Spleen (tissue), 11 donors: Measurements from ENCODE around the gene LAMC3. TPM values are rescaled to one million over a fixed set of nuclear protein-coding genes. Genes with fewer than 3 reads are reported as not detected.
A peak's percentile ranks its signal among the peaks of the same experiment; 100 is the strongest.

Experiments used
- DNase-seq: peaks from one replicate; pipeline ENCODE4 v3.0.0-alpha.2; 2020
- H3K27ac ChIP-seq, 8 donors: fragments of 200-600 bp; sonication (generic) in 7 of 8; 1 replicate in 4 of 8; 2 replicates in 4 of 8; pipeline versions ENCODE4 v1.5.0 to v1.8.0; 2016 to 2021; ENCODE audit warnings: inconsistent platforms in 4 of 8, mild to moderate bottlenecking in 4 of 8, moderate library complexity in 1 of 8
- H3K27me3 ChIP-seq, 7 donors: fragments of 200-600 bp; sonication (generic) in 6 of 7; replicated peaks in 1 of 7; 1 replicate in 4 of 7; 2 replicates in 3 of 7; pipeline versions ENCODE4 v1.5.0 to v1.8.0; 2016 to 2021; ENCODE audit warnings: inconsistent platforms in 3 of 7, mild to moderate bottlenecking in 1 of 7
- H3K36me3 ChIP-seq, 6 donors: fragments of 200-600 bp; sonication (generic) in 5 of 6; 1 replicate in 4 of 6; 2 replicates in 2 of 6; pipeline versions ENCODE4 v1.5.0 to v1.8.0; 2016 to 2021; ENCODE audit warnings: inconsistent platforms in 2 of 6
- H3K4me1 ChIP-seq, 6 donors: fragments of 200-600 bp; sonication (generic) in 5 of 6; 1 replicate in 3 of 6; 2 replicates in 3 of 6; pipeline versions ENCODE4 v1.5.0 to v1.8.0; 2016 to 2021; ENCODE audit warnings: inconsistent platforms in 3 of 6
- H3K4me3 ChIP-seq, 8 donors: fragments of 200-600 bp; sonication (generic) in 7 of 8; 1 replicate in 4 of 8; 2 replicates in 4 of 8; pipeline versions ENCODE4 v1.5.0 to v1.8.0; 2016 to 2021; ENCODE audit warnings: inconsistent platforms in 4 of 8, mild to moderate bottlenecking in 4 of 8, moderate library complexity in 2 of 8
- H3K9me3 ChIP-seq, 8 donors: fragments of 200-600 bp; sonication (generic) in 7 of 8; 1 replicate in 4 of 8; 2 replicates in 4 of 8; pipeline versions ENCODE4 v1.5.0 to v1.8.0; 2016 to 2021; ENCODE audit warnings: inconsistent platforms in 4 of 8
- CTCF ChIP-seq, 11 experiments: fragments of 200-600 bp in 7 of 11; fragments of 450-650 bp in 4 of 11; sonication (generic) in 4 of 11; IDR thresholded peaks in 8 of 11; conservative IDR thresholded peaks in 3 of 11; 1 replicate in 7 of 11; 2 replicates in 4 of 11; pipeline versions ENCODE4 v1.4.0 to v1.8.0; 2016 to 2021; ENCODE audit warnings: antibody characterized with exemption in 11 of 11, inconsistent platforms in 4 of 11, mild to moderate bottlenecking in 1 of 11
- POLR2A ChIP-seq, 3 donors: fragments of 450-650 bp; IDR thresholded peaks; one replicate each; pipeline ENCODE4 v1.5.1; 2017; ENCODE audit warnings: antibody characterized with exemption in 3 of 3, mild to moderate bottlenecking in 1 of 3
- POLR2AphosphoS5 ChIP-seq, 3 donors: sonication (generic); formaldehyde crosslinking; IDR thresholded peaks; one replicate each; pipeline ENCODE4 v1.5.1; 2017; ENCODE audit warnings: antibody characterized with exemption in 3 of 3
- WGBS, 5 donors: extraction: QIAGEN DNeasy Blood & Tissue Kit in 3 of 5; methylation state at CpG; one replicate each; pipeline versions ENCODE4 v1.1.5 to v1.1.7; 2013 to 2018; 5-methylcytosine and 5-hydroxymethylcytosine counted together
- intact Hi-C: fragments of 100-400 bp; cut with DNase I; formaldehyde crosslinking; loops from one replicate; pipeline ENCODE4 v1.15.0; 2023; ENCODE audit warnings: low total_unique reads
- polyA plus RNA-seq, 3 donors: library from polyadenylated mRNA; stranded (reverse); fragments of 200-250 nt; gene quantifications; one replicate each; pipeline ENCODE4 v1.2.1, GENCODE V29; 2013
- total RNA-seq, 7 donors: library from RNA; depleted of rRNA in 3 of 7; stranded (reverse); fragments of >200 nt in 3 of 7; fragmentation: NEBNext Ultra II Directional in 4 of 7; extraction: Animal tissue kit (Norgen Biotek cat#: 25700) in 4 of 7; gene quantifications; one replicate each; pipeline versions ENCODE4 v1.1.0 to v1.2.1, GENCODE V29; 2016 to 2021
- donor health status: healthy with polysubstance abuse.
- donor health status: DM: no; HTN: no; CAD: no; lungs with moderate emphysema.
- donor health status: DM: no; HTN: no; CAD: no.
- donor health status: Bipolar disorder and iron deficiency.
- donor health status: healthy.
- donor health status: DM: no; HTN: no; CAD: no.
- donor health status: DM: yes; HTN: yes; CAD: no.

The LAMC3 gene
- total and polyA plus RNA-seq, 10 donors, result 9.1 to 79.5 (median 34.6) TPM

- H3K9me3 ChIP-seq, result no peaks in the 10 kb centered on the region
- peaks cover 0 to 6% (median 0%) of the 10 kb centered on the region in 6 donors for H3K4me1 ChIP-seq
- H3K27ac ChIP-seq, result peak overlapping the region in 2 of 8 donors; percentile 7 to 10
- DNase-seq, result no peak
- intact Hi-C loops, result no loop called here
- H3K36me3 ChIP-seq, result no peaks in the 10 kb centered on the region
- peaks cover 0 to 19% (median 0%) of the 10 kb centered on the region in 7 donors for H3K27me3 ChIP-seq
- TF ChIP-seq POLR2AphosphoS5 (IDR thresholded peaks at IDR 0.05) (no peak), POLR2A (IDR thresholded peaks at IDR 0.05) (no peak), CTCF (IDR thresholded peaks at IDR 0.05 in 8 of 11, conservative IDR thresholded peaks at IDR 0.05 in 3 of 11) (no peak)
- H3K4me3 ChIP-seq, result no peak overlapping the region
- WGBS, 5 donors, result 79 to 88% (median 87%) methylated on average over 7 of the region's 7 CpGs
These were observed 12.8 kb downstream of the LAMC3 start for GRCh38 chr9:131021785-131022184.

GRCh38 chr9:131024978-131025868 lies 16.2 kb downstream of the LAMC3 start:
- Histone ChIP-seq H3K36me3 (no peaks in the 10 kb centered on the region), H3K4me1 (no peaks in the 10 kb centered on the region), H3K9me3 (no peaks in the 10 kb centered on the region), H3K4me3 (no peak overlapping the region), H3K27ac (no peak overlapping the region), H3K27me3 (peaks cover 0 to 9% (median 0%) of the 10 kb centered on the region in 7 donors)
- intact Hi-C loops, result no loop called here
- no peak for TF ChIP-seq POLR2A (IDR thresholded peaks at IDR 0.05)
- TF ChIP-seq CTCF (IDR thresholded peaks at IDR 0.05 in 8 of 11, conservative IDR thresholded peaks at IDR 0.05 in 3 of 11), result no peak
- TF ChIP-seq POLR2AphosphoS5 (IDR thresholded peaks at IDR 0.05), result no peak
- DNase-seq, result no peak
- 80 to 90% (median 85%) methylated on average over 15 of the region's 15 CpGs for WGBS, 5 donors

GRCh38 chr9:131025953-131026858 lies 17.2 kb downstream of the LAMC3 start:
- H3K4me3 ChIP-seq, result no peak overlapping the region
- TF ChIP-seq POLR2AphosphoS5 (IDR thresholded peaks at IDR 0.05), result no peak
- TF ChIP-seq CTCF (IDR thresholded peaks at IDR 0.05 in 8 of 11, conservative IDR thresholded peaks at IDR 0.05 in 3 of 11), result no peak
- no peak for TF ChIP-seq POLR2A (IDR thresholded peaks at IDR 0.05)
- no peaks in the 10 kb centered on the region for H3K9me3 ChIP-seq
- H3K36me3 ChIP-seq, result no peaks in the 10 kb centered on the region
- peaks cover 0 to 9% (median 0%) of the 10 kb centered on the region in 7 donors for H3K27me3 ChIP-seq
- intact Hi-C loops, result no loop called here
- DNase-seq, result no peak
- 86 to 96% (median 92%) methylated on average over 25 to 40 of the region's 40 CpGs for WGBS, 5 donors
- H3K4me1 ChIP-seq, result no peaks in the 10 kb centered on the region
- H3K27ac ChIP-seq, result no peak overlapping the region
